HCT116 (cell line): ENCODE data around the gene SPG21. TPM values are rescaled to one million over a fixed set of nuclear protein-coding genes. Genes with fewer than 3 reads are reported as not detected.

Experiments used
- ATAC-seq: fragments of 200-7000 bp; cut with Tn5 transposase; 2 replicates; pipeline ENCODE4 v1.9.1; 2020; ENCODE audit warnings: mild to moderate bottlenecking, moderate library complexity
- BruUV-seq: library from RNA; stranded (reverse); fragments of 400-500 nt; replicated peaks from 2 replicates; lab custom pipeline; 2021; lab: Mats Ljungman, UMichigan
- CTCF ChIA-PET: fragments of 300-600 bp; sonication (Branson Sonifier 250); formaldehyde crosslinking; loops from one replicate; lab custom pipeline; 2021; ENCODE audit warnings: antibody characterized with exemption; lab: Charles Lee
- POLR2A ChIA-PET: fragments of 300-600, 350-600 bp; sonication (Branson Sonifier 250); formaldehyde crosslinking; loops from one replicate; lab custom pipeline; 2021; ENCODE audit warnings: antibody characterized with exemption; lab: Charles Lee
- RAD21 ChIA-PET, 2 experiments: fragments of 300-600 bp; sonication (Branson Sonifier 250); formaldehyde crosslinking; loops; one replicate each; lab custom pipeline; 2023; ENCODE audit warnings: low total read pairs in 2 of 2; ENCODE audit not compliant: uncharacterized antibody in 2 of 2, unreplicated experiment in 2 of 2, low non-redundant PET in 1 of 2; lab: Charles Lee
- DNase-seq: peaks from one replicate; pipeline ENCODE4 v3.0.0-alpha.2; 2010; ENCODE audit warnings: low read depth, low spot score
- H2AFZ ChIP-seq: fragments of 200-600 bp; shearing (Covaris generic), sonication (generic); 2 replicates; pipeline ENCODE4 v1.6.1; 2017; ENCODE audit warnings: low read depth, mixed run types, mixed read lengths, antibody characterized with exemption, low read length; ENCODE audit not compliant: poor library complexity, severe bottlenecking
- H3K27ac ChIP-seq: 2 replicates; pipeline ENCODE4 v1.5.1; 2012; ENCODE audit warnings: low read depth, low read length
- H3K27me3 ChIP-seq: fragments of 200-600 bp; sonication (generic); 2 replicates; pipeline ENCODE4 v1.6.1; 2016; ENCODE audit warnings: mixed run types, low read length, mixed read lengths; ENCODE audit not compliant: insufficient read depth
- H3K36me3 ChIP-seq, 2 experiments: fragments of 200-500 bp in 1 of 2; fragments of 200-600 bp in 1 of 2; sonication (Bioruptor generic) in 1 of 2; sonication (generic) in 1 of 2; 2 replicates each; pipeline versions ENCODE4 v1.5.1 to v1.6.1; 2014 to 2016; ENCODE audit warnings: low read length in 2 of 2, inconsistent platforms in 1 of 2, mixed read lengths in 1 of 2, mixed run types in 1 of 2; ENCODE audit not compliant: insufficient read depth in 2 of 2, control insufficient read depth in 1 of 2
- H3K4me1 ChIP-seq, 2 experiments: fragments of 200-600 bp in 1 of 2; sonication (generic) in 1 of 2; 2 replicates each; pipeline versions ENCODE4 v1.5.1 to v1.6.1; 2012 to 2017; ENCODE audit warnings: low read length in 2 of 2, inconsistent platforms in 1 of 2, mild to moderate bottlenecking in 1 of 2, mixed read lengths in 1 of 2, mixed run types in 1 of 2, moderate library complexity in 1 of 2; ENCODE audit not compliant: insufficient read depth in 2 of 2, control insufficient read depth in 1 of 2
- H3K4me2 ChIP-seq: fragments of 200-600 bp; sonication (generic); 2 replicates; pipeline ENCODE4 v1.6.1; 2017; ENCODE audit warnings: mixed run types, low read length, mixed read lengths
- H3K4me3 ChIP-seq, 2 experiments: fragments of 200-600 bp in 1 of 2; sonication (generic) in 1 of 2; replicated peaks in 1 of 2; 2 replicates each; pipeline ENCODE4 v1.5.1; 2011 to 2016; ENCODE audit warnings: low read length in 2 of 2, control low read depth in 1 of 2, low read depth in 1 of 2, mild to moderate bottlenecking in 1 of 2, mixed read lengths in 1 of 2, mixed run types in 1 of 2
- H3K79me2 ChIP-seq: fragments of 200-600 bp; sonication (generic); 2 replicates; pipeline ENCODE4 v1.6.1; 2017; ENCODE audit warnings: mild to moderate bottlenecking, mixed run types, low read length, moderate library complexity, mixed read lengths; ENCODE audit not compliant: insufficient read depth
- H3K9ac ChIP-seq: fragments of 200-600 bp; sonication (generic); 2 replicates; pipeline ENCODE4 v1.6.1; 2016; ENCODE audit warnings: low read length, mixed read lengths
- H3K9me2 ChIP-seq: fragments of 200-600 bp; sonication (generic), shearing (Covaris generic); 2 replicates; pipeline ENCODE4 v1.6.1; 2017; ENCODE audit warnings: mixed run types, mild to moderate bottlenecking, moderate library complexity; ENCODE audit not compliant: insufficient read depth
- H3K9me3 ChIP-seq, 2 experiments: fragments of 200-500 bp in 1 of 2; fragments of 200-600 bp in 1 of 2; sonication (Bioruptor generic) in 1 of 2; sonication (generic) in 1 of 2; 2 replicates each; pipeline ENCODE4 v1.6.1; 2014 to 2017; ENCODE audit warnings: low read length in 2 of 2, mixed read lengths in 2 of 2, inconsistent platforms in 1 of 2, low read depth in 1 of 2, mild to moderate bottlenecking in 1 of 2, mixed run types in 1 of 2, moderate library complexity in 1 of 2; ENCODE audit not compliant: control insufficient read depth in 1 of 2, insufficient read depth in 1 of 2
- H4K20me1 ChIP-seq: fragments of 200-600 bp; sonication (generic), shearing (Covaris generic); 2 replicates; pipeline ENCODE4 v1.6.1; 2017; ENCODE audit warnings: mixed run types, mild to moderate bottlenecking, moderate library complexity; ENCODE audit not compliant: insufficient read depth
- ATF3 ChIP-seq: IDR thresholded peaks from 2 replicates; pipeline ENCODE4 v1.6.1; 2012
- CBX3 ChIP-seq: IDR thresholded peaks from 2 replicates; pipeline ENCODE4 v1.6.1; 2012; ENCODE audit warnings: low read depth
- FOSL1 ChIP-seq: IDR thresholded peaks from 2 replicates; pipeline ENCODE4 v1.6.1; 2012; ENCODE audit warnings: low read depth
- MAX ChIP-seq: IDR thresholded peaks from 2 replicates; pipeline ENCODE4 v1.6.1; 2012
- POLR2AphosphoS5 ChIP-seq: IDR thresholded peaks from 2 replicates; pipeline ENCODE4 v1.6.1; 2011; ENCODE audit warnings: mild to moderate bottlenecking, low read depth, low read length, moderate library complexity
- RAD21 ChIP-seq: IDR thresholded peaks from 2 replicates; pipeline ENCODE4 v1.6.1; 2012; ENCODE audit warnings: low read depth, mild to moderate bottlenecking
- REST ChIP-seq: IDR thresholded peaks from 2 replicates; pipeline ENCODE4 v1.6.1; 2012; ENCODE audit warnings: low read depth
- SRF ChIP-seq: IDR thresholded peaks from 2 replicates; pipeline ENCODE4 v1.6.1; 2012; ENCODE audit warnings: low read depth
- ZFX ChIP-seq: fragments of 450-650 bp; IDR thresholded peaks from 2 replicates; pipeline ENCODE4 v1.6.1; 2017
- intact Hi-C: fragments of 100-400 bp; cut with micrococcal nuclease; formaldehyde crosslinking; loops from 2 replicates; pipeline ENCODE4 v1.10.0; 2022
- total RNA-seq: library from RNA; stranded (reverse); gene quantifications from one replicate; pipeline ENCODE4 v1.2.1, GENCODE V29; 2021; ENCODE audit not compliant: unreplicated experiment

SPG21 gene
- total RNA-seq, 1 experiment from 2014 or later, result 72.7 TPM

GRCh38 chr15:64949383-64950186 lies 40.1 kb downstream of the SPG21 start:
- TF ChIP-seq RAD21 (no peak), POLR2AphosphoS5 (no peak), CBX3 (no peak), REST (no peak)
- ChIA-PET CTCF (no interaction called here), POLR2A (no interaction called here), RAD21 (no interaction called here)
- DNase-seq, result no peak
- no peaks in the 10 kb centered on the region for H3K9me2 ChIP-seq
- no peaks in the 10 kb centered on the region for H4K20me1 ChIP-seq
- H3K4me3 ChIP-seq, result no peak overlapping the region
- no peaks in the 10 kb centered on the region for H3K79me2 ChIP-seq
- H3K9me3 ChIP-seq, result no peaks in the 10 kb centered on the region
- no peak overlapping the region for H2AFZ ChIP-seq
- H3K4me2 ChIP-seq, result no peak overlapping the region
- H3K36me3 ChIP-seq, result no peaks in the 10 kb centered on the region
- H3K4me1 ChIP-seq, result no peaks in the 10 kb centered on the region
- ATAC-seq, result peak; percentile 40; the same call in 1 of the 2 replicates
- intact Hi-C loops, result no loop called here
- no TSS peak for BruUV-seq
- H3K27me3 ChIP-seq, result no peaks in the 10 kb centered on the region
- H3K9ac ChIP-seq, result no peak overlapping the region
- H3K27ac ChIP-seq, result no peak overlapping the region

- Histone ChIP-seq H2AFZ (no peak overlapping the region), H3K4me2 (no peak overlapping the region), H3K9ac (no peak overlapping the region), H3K4me3 (no peak overlapping the region), H3K4me1 (no peaks in the 10 kb centered on the region), H3K9me3 (no peaks in the 10 kb centered on the region), H3K36me3 (no peaks in the 10 kb centered on the region), H3K27ac (no peak overlapping the region), H3K9me2 (no peaks in the 10 kb centered on the region), H4K20me1 (no peaks in the 10 kb centered on the region), H3K27me3 (no peaks in the 10 kb centered on the region), H3K79me2 (no peaks in the 10 kb centered on the region)
- ATAC-seq (no peak), DNase-seq (no peak)
- TF ChIP-seq ZFX, result no peak
- no peak for TF ChIP-seq FOSL1
- no peak for TF ChIP-seq REST
- TF ChIP-seq SRF, result no peak
- no peak for TF ChIP-seq ATF3
- TF ChIP-seq RAD21, result no peak
- TF ChIP-seq MAX, result no peak
- no peak for TF ChIP-seq POLR2AphosphoS5
- BruUV-seq, result no TSS peak
- POLR2A ChIA-PET, result no interaction called here
- intact Hi-C loops, result no loop called here
- RAD21 ChIA-PET, result no interaction called here
- CTCF ChIA-PET, result no interaction called here
These were observed 40.8 kb downstream of the SPG21 start for GRCh38 chr15:64948916-64949315.
